Measurements from ENCODE around the gene VPS8.

VPS8 gene

DNA sequence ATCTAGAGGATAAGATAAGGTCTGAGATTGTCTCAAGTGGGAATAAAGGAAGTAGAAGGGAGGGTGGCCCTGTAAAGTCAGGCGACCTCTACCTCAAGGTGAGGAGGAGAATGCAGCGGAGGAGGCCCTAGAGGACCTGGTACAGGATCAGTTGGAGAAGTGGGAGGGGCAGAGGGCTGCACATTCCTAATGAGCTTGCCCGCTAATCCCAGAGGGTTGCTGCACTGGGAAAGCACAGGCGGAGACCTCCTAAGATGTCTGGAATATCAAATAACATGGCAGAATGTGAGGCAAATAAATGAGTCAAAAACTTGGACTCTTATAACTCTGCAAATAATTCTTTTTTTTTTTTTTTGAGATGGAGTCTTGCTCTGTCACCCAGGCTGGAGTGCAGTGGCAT lies 30.2 kb upstream of the VPS8 start:
- no peak for DNase-seq (ENCODE audit: low read depth, low spot score)

DNA sequence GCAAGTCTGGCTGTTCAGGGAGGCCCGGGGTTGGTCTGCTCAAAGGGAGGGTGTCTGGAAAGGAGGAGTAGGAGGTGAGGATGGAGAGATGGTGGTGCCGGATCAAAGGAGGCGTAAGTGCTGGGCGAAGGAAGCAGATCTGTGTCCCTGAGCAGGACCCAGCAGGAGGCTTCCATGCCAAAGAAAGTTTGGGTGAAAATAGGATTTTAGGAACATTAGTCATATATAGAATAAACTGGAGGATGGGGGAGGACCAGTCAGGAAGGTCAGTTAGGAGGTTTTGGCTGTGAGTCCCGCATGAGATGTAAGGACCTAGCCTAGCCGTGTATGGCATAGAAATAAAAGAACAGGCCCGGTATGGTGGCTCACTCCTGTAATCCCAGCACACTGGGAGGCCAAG lies 28.6 kb upstream of the VPS8 start:
- no peak for DNase-seq (ENCODE audit: low read depth, low spot score)

DNA sequence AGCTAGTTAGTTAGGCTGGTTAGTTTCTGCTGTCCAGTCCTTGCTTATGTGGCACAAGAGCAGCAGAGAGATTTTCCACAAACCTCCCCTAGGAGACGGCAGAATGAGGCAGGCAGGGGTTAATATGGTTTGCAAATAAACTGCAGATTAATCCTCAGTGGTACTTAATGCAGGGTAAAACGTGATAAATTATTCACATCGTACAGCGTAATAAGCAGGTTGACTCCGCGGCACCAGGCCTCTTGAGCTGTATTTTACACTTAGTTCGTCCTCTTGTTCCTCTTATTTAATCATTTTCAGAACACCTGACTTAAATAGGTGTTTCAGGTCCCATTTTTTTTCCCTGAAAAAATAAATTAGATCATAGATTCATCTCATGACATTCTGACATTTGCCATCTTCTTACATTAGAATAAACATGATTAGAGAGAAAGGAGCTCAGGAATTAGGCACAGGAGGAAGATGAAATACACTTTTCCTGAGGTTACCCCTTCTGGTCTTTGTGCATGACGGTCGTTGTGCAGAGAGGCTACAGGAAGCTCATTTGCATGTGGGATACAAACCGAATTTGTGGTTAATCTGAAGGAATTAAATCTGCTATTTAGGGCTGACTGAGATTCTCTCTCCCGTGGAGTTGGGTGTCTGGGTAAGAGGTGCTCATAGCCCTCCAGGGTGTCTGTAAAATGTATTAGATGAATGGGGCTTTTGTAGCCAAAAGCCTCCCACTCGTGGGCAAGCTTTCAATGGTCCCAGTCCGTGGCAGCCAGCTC lies 27.1 kb upstream of the VPS8 start:
- DNase-seq (ENCODE audit: low read depth, low spot score), result no peak

DNA sequence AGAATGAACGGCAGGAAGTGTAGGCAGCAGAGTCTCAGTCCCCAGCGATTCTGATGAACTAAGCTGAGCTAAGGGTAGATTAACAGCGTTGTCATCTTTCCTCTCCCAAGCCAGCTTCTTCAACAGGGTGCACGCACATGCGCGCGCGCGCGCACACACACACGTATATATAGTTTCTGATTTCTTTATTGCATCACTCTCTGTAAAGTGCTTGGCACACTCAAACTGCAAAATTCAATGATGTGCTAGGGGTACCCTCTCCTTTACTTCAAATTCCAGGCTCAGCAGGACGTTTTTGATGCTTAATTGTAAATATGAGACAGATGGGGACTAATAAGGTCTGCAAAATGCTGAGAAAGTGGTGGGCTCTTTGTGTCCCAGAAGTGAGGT lies 26.1 kb upstream of the VPS8 start:
- no peak for DNase-seq (ENCODE audit: low read depth, low spot score)

DNA sequence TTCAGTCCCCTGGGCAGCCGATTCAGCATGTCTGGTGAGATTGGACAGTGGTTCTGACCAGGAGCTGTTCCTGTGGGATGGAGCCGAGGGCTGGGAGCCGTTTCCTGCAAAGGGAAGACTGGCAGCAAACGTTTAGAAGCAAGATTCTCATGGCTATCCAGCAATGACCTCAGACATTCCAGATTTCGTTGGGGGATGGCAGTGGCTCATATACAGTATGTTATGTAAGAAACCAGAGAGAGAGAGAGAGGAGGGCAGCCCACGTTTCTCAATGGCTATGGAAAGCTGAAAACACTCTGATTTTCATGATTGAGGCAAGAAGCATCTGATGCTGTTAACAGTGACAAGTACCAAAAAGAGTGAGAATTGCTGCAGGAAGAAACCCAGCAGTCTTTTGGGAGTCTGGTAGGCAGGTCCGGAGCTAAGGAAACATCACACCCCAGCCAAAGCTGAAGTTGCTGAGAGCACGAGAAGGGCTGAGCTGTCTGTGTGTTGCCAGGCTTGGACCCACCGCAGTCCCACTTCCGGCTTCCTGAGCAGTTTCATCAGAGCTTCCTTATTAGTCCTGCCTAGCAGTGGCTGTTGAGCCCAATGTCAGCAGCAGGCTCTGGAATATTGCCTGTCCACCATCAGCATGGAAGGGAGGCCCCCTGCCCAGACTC lies 25.6 kb upstream of the VPS8 start:
- no peak for DNase-seq (ENCODE audit: low read depth, low spot score)

DNA sequence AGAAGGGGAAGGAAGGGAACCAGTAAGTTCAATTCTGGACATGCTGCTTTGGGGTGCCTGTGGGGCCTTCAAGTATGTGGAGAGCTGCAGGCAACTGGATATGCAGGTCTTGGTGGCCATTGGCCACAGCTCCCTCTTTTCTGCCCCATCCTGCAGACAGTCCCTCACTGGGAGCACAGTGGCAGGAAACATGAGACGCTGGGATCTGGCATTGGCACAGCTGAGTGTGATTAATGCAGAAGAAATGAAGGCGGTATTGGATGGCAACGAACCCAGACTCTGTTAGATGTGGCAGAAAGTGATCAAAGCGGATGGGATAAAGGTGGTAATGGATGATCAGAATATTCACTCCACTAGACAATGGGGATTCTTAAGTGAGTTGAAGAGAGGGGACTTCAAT lies 23.2 kb upstream of the VPS8 start:
- no peak for DNase-seq (ENCODE audit: low read depth, low spot score)

DNA sequence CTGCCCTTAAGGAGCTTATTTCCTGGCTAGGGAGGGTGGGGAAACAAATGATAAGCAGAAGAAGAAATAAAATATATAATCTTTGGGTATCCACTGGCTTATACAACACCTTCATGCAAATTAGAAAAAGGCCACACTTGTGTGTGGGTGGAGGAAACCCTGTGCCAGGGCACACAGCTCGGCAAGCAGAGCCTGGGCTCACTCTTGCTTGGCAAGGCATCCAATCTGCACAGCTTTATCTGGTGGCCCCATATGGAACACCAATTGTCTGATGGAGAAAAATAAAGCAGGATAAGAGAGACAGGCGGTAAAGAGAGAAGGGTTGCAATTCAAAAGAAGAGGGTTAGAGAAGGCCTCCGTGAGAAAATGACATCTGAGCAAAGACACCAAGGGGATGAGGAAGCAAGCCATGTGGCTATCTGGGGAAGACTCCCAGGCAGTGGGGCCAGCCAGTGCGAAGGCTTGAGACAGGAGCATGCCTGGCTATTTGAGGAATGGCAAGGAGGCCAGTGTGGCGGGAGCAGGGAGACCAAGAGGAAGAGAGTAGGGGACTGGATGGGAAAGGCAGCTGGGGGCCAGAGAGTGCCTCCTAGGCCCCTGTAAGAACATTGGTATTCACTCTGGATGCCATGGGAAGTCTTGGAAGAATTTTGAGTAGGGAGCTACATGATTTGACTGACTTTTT lies 22.5 kb upstream of the VPS8 start:
- DNase-seq (ENCODE audit: low read depth, low spot score), result no peak

DNA sequence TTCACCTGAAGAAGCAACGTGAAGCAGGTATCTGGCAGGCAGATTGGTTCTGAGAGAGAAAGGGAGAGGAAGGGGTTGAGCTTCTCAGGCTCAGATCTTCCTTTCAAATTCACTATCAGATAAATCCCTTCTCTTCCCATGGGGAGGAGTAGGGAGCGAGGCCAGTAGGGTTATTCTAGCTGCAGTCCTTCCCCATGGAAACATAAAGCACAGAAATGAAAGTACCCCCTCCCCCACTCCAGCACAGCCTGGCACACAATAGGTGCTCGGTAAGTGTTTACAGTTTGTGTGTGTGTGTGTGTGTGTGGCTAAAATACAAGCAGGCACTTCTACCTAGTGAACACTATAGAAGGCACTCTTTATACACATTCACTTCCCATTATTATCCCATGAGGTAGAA lies 20.8 kb upstream of the VPS8 start:
- no peak for DNase-seq (ENCODE audit: low read depth, low spot score)

DNA sequence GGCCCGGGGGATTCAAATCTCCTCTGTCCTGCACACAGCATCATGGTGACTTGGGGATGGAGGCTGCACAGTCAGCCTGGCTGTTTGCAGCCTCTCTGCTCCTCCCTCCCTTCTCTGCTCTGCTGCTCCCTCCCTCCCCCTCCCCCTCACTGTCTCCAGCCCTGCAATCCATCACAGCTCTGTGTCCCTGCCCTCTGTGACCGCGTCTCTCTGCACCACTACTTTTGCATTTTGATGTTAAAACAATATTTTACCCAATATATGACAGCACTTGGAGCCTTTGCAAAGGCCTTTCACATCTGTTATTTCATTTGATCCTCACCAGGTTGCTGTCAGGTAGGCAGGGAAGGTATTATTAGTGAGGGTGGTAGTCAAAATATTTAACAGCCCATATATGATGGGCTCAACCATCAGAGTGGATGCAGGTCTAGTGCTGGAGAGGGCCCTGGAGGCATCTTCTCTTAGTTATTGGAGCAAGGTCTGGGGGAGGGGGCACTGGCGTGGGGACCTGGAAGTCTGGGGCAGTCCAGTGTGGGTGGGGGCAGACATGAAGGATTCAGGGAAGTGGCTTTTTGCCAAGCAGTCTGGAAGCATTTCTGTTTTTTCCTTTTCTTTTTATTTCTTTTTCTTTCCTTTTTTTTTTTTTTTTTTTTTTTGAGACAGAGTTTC lies 16.3 kb upstream of the VPS8 start:
- no peak for DNase-seq (ENCODE audit: low read depth, low spot score)

DNA sequence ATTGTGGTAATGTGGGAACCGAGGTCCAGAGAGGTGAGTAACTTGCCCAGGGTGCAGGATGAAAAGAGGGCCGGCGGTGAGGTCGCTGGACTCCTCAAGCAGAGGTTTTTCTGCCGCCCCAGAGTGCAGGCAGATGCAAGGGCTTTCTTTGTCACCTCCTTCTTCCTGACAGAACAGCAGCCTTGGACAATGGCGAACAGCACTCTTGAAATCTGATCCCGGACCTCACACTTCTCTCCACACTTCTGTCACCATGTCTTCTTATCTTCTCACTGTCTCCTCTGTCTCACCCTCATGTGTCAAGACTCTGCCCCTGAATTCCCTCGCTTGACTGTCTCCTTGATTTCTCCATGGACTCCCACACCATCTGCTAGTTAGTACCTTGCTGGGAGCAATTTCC lies 15.4 kb upstream of the VPS8 start:
- DNase-seq (ENCODE audit: low read depth, low spot score), result no peak

DNA sequence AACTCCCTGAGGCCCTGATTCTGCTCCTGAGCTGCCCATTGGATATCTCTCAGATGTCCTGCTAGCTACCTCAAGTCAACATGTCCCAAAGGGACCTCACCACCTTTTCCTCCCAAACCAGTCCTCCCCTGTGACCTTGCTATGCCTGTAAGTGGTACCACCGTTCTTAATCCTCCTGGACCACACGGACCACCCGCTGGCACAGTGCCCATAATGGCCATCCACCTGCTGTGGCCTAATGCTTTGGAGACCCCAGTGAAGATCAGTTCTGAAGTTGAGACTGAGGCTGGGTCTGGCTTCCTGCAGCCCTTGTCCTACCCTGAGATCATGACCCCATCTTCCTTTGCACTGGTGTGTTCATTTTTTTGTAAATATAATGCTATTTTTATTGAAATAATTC lies 15.0 kb upstream of the VPS8 start:
- no peak for DNase-seq (ENCODE audit: low read depth, low spot score)

DNA sequence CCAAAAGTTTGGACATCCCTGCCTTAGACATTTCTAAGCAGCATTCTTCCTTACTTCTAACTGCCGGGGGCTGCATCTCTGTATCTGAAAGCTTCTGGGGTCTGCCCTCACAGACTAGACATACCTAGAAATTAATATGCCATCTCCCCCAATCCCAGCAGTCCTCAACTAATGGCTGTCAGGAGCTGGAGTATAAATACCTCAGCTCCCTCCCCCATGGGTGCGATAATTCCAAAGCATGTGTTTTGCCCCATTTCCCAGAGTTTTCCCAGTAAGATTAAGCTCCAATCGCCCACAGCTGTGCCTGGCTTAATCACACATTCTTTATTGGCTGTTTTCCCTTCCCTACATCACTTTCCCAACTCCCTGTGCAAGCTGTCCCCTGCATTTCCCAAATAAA lies 13.8 kb upstream of the VPS8 start:
- DNase-seq (ENCODE audit: low read depth, low spot score), result no peak

DNA sequence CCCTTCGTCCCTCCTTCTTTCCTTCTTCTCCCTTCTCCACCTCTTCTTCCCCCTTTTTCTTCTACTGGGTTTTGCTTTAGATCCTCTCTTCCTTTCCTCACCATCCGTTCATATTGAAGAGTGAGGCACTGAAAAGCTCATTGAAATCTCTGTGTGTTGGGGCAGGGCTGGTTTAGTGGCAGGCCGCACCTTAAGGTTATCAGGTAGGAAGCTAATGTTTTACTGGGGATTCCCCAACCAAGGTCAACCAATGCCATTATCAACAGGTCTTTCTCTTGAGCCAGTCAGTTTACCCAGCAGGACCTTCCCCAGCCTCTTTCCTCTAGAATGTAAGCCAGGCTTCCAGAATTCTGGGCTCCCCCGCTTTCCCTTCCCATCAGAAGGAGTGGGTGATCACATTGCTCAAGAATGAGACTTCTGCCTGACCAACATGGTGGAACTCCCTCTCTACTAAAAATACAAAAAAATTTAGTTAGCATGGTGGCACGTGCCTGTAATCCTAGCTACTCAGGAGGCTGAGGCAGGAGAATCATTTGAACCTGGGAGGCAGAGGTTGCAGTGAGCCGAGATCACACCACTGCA lies 11.5 kb upstream of the VPS8 start:
- no peak for DNase-seq (ENCODE audit: low read depth, low spot score)

DNA sequence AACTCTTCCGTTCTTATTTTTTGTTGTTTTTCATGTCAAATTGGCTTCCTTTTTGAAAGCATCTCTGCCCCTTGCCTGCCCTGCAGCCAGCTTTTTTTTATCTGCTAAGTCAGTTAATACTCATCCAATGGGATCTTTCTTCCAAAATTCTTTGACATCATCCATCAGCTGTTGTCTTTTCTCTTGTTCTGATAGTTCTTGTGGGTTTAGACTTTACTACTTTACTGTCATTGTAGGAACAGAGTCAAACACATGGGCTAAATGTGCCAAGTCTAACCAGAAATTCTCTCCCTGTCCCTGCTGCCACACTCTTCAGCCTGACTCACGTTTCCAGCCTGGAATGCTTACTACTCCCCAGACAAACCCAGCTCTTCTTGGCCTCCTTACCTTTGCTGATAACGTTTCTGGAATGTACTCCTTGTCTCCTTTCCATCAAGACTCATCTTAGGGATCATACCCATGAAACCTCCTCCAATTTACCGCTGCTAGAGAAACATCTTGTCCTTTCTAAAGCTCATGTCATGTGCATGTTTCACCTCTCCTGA lies 10.7 kb upstream of the VPS8 start:
- DNase-seq (ENCODE audit: low read depth, low spot score), result no peak

DNA sequence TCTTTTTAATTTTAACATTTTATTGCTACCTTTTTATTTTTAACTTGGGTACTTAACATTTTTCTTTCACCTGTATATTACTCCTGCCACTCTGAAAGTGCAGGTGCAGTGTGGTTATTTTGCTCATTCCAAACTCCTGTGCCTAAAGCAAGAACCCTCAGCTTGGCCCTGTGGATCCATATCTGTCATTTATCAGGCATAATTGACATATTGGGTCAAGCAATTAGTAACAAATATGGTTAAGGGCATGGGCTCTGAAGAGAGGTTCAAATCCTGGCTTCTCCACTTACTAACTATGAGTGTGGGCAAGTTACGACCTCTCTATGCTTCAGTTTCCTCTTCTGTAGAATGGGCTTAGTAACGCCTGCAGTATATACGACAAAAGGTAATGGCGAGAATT lies 9.8 kb upstream of the VPS8 start:
- no peak for DNase-seq (ENCODE audit: low read depth, low spot score)

DNA sequence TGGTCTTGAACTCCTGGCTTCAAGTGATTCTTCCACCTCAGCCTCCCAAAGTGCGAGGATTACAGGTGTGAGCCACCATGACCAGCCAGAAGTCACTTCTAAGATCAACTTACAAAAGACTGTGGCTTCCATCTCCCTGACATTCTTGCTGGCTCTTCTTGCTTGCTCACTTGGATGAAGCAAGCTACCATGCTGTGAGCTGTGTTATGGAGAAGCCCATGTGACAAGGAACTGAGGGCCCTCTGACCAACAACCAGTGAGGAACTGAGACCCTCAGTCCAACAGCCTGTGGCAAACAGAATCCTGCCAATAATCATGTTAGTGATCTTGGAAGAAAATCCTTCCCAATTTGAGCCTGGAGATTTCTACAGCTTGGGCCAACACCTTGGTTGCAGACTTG lies 7.2 kb upstream of the VPS8 start:
- no peak for DNase-seq (ENCODE audit: low read depth, low spot score)

DNA sequence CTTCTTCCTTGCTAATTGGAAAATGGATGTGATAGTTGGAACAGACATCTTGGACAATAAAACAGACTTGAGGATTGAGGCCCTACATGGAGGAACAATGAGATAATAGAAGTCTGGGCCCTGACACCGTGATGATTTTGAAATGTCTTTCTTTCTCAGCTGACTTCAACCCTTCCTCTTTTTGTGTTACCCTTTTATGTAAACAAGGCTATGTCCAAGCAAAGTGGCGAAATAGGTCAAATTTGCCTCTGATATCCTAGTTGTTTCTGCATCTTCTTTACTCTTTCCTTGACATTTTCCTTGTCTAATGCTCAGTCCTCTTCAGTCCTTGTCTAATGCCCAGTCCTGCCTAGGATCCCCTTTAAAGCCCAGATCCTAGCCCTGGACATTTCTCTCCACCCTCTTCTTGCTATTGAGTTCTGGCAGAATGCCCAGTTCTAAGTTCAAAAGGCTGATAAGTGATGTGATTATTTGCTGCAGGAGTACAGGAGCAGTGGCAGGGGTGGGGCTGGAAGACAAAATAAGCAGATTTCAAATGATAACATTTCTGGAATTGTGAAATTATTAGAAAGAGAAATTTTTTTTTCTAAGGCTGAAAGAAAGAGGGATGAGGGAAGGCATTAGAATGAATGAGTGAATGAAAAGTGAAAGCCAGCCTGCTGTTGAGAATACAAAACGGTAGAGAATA lies 6.5 kb upstream of the VPS8 start:
- DNase-seq (ENCODE audit: low read depth, low spot score), result no peak

DNA sequence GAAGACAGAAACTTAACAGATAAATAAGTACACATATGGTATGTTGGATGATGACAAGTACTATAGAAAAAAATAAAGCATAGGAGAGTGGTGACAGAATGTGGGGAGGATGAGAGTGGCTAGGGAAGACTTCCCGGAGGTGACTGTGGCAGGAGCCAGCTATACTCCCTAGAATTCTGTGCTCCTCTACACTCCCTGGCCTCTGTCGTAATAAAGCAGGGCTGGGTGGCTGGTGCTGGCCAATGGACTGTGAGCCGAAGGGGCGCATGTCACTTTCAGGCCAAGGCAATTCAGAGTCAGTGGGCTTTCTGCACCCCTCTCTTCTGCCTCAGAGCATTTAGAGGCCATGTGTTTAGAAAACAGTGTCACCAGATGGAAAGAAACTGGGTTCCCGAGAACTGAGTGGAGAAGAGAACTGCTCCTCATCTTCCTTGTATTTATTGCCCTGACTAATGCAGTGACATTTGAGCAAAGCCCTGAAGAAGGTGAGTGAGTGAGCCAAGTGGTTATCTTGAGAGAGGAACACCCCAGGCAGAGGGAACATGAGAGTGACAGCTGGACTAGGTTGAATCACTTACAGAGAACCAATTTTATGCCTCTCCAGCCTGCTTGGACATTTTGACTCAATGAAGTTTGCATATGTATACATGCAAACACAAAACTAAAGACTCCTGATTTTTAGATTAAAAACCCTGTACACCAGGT lies 5.2 kb upstream of the VPS8 start:
- no peak for DNase-seq (ENCODE audit: low read depth, low spot score)

DNA sequence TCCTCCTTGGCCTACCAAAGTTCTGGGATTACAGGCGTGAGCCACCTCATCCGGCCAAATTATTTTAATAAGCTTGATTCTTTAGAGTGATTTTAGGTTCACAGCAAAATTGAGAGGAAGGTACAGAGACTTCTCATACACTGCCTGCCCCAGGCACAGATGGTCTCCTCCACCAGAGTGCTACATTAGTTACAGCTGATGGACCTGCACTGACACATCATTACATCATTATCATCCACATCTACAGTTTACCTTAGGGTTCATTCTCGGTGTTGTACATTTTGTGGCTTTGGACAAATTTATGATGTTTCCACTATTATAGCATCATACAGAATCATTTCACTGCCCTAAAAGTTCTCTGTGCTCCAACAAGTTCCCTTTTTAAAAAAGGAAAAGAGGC lies 4.4 kb upstream of the VPS8 start:
- DNase-seq (ENCODE audit: low read depth, low spot score), result no peak

DNA sequence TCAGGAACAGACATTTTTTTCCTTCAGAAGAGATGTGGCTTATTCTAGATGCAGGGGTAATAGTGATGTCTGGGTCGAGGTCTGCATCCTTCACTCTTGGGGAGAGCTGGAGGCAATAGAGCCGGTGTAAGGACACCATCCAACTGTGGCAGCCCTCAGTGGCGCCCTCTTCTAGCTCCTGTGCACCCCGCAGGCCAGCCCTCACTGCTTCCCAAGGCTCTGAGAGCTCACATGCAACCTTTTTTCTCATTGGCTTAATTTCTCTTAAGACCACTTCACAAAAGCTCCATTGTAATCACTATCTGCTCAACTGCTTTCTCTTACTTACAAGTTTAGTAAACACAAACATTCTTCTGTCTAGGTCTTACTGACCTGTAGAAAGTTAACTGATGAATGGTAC lies 3.9 kb upstream of the VPS8 start:
- no peak for DNase-seq (ENCODE audit: low read depth, low spot score)

DNA sequence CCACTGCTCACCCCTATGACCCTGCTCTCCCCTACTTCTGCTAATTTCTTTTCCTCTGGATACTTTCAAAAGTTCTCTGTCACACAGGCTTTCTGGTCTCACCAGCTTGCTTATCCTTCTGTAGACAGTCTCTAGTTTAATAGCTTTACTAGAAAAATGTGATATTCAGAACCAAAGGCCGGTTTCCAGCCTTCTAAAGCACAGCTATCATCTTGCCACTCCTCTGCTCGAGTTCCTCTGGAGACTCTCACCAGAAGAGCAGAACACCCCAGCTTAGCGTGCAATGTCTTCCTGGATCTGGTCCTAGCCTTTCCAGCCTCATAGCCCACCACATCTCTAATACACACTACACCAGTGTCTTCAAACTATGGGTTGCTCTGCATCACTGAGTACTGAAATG lies 1.8 kb upstream of the VPS8 start:
- DNase-seq (ENCODE audit: low read depth, low spot score), result no peak
